HCT116 (cell line): ENCODE data around the gene ENGASE.

Experiments used
- ELF1 ChIP-seq: IDR thresholded peaks from 2 replicates; pipeline ENCODE4 v1.6.1; 2012; ENCODE audit warnings: low read depth, borderline replicate concordance
- POLR2AphosphoS5 ChIP-seq: IDR thresholded peaks from 2 replicates; pipeline ENCODE4 v1.6.1; 2011; ENCODE audit warnings: mild to moderate bottlenecking, low read depth, low read length, moderate library complexity

- TF ChIP-seq POLR2AphosphoS5 (no peak), ELF1 (no peak)
These were observed 39.6 kb upstream of the ENGASE start for GRCh38 chr17:79034931-79035485.
